Measurements from ENCODE around the gene PARVG.

PARVG gene

DNA sequence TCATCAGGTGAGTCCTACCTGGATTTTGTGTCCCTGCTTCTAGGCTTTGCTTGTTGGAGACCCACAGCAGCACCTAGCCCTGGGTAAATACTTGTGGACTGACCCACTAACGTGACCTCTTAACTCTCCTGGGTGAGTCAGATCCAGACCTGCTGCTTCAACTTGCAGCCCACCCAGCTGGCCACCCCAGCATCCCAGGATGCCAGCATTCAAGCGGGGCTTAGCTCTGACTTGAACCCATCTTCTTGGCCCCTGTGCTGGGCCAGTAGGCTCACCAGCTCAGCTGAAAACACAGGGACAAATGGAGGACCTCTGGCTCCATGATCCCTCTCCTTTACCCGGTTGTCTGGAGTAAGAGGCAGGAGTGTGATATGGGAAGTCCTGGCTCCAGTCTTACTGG is 33.5 kb downstream of the PARVG start:
- H3K27ac ChIP-seq (ENCODE audit: low read depth, low read length), result no peak overlapping the region
- no peaks in the 10 kb centered on the region for H3K4me1 ChIP-seq (ENCODE audit: insufficient read depth, low read length)
- H3K27me3 ChIP-seq (ENCODE audit: insufficient read depth, low read length), result no peaks in the 10 kb centered on the region
- peaks cover 3% of the 10 kb centered on the region; the same call in 1 of the 2 replicates for H3K9me3 ChIP-seq (ENCODE audit: insufficient read depth, low read depth, low read length)
- H3K36me3 ChIP-seq (ENCODE audit: insufficient read depth, low read length), result no peaks in the 10 kb centered on the region
- WGBS, result 96% methylated on average over 3 of the region's 3 CpGs
- no peak overlapping the region for H3K4me3 ChIP-seq (ENCODE audit: low read length)
- H3K9ac ChIP-seq (ENCODE audit: low read depth, low read length), result no peak overlapping the region

DNA sequence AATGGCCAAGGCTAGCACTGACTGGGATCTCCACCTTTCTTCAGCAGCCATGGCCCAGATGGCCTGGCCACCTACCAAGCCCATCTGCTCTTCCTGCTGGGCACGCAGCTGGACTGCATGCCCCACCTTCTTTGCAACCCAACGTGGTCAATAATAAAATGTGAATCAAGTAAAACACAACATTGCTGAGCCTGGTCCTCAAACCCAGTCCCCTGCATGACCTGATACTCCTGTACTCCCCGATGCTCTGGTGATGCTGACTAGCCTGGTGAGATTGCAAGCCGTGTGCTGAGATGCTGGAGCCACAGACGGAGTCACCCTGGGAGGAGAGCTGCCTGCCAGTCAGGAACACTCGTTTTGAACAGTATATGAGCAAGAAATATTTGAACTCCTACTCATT is 34.0 kb downstream of the PARVG start:
- Histone ChIP-seq H3K9me3 (ENCODE audit: insufficient read depth, low read depth, low read length) (peaks cover 3% of the 10 kb centered on the region; the same call in 1 of the 2 replicates), H3K36me3 (ENCODE audit: insufficient read depth, low read length) (no peaks in the 10 kb centered on the region), H3K27ac (ENCODE audit: low read depth, low read length) (no peak overlapping the region), H3K4me3 (ENCODE audit: low read length) (no peak overlapping the region), H3K9ac (ENCODE audit: low read depth, low read length) (no peak overlapping the region), H3K4me1 (ENCODE audit: insufficient read depth, low read length) (no peaks in the 10 kb centered on the region), H3K27me3 (ENCODE audit: insufficient read depth, low read length) (no peaks in the 10 kb centered on the region)
- 84% methylated on average over 6 of the region's 6 CpGs for WGBS

DNA sequence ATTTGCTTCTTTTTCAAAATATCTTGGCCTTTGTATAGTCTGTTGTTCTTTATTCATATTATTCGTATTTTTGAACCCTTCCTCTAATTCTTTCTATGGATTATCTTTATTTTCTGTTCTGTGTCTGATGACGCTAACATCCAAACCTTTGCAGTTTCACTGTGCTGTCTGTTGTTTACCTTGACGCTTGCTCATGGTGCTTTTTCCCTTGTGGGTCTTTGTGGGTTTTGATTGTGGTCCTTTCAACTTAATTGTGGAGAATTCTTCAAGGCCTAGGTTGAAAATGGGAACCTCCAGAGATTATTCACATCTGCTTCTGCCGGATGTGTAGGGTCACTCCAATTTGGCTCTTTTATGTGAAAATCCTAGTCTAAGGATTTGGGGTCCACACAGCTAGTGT is 34.6 kb downstream of the PARVG start:
- no peaks in the 10 kb centered on the region for H3K9me3 ChIP-seq (ENCODE audit: insufficient read depth, low read depth, low read length)
- H3K4me3 ChIP-seq (ENCODE audit: low read length), result no peak overlapping the region
- no peak overlapping the region for H3K27ac ChIP-seq (ENCODE audit: low read depth, low read length)
- no peaks in the 10 kb centered on the region for H3K36me3 ChIP-seq (ENCODE audit: insufficient read depth, low read length)
- no peak overlapping the region for H3K9ac ChIP-seq (ENCODE audit: low read depth, low read length)
- H3K4me1 ChIP-seq (ENCODE audit: insufficient read depth, low read length), result no peaks in the 10 kb centered on the region
- H3K27me3 ChIP-seq (ENCODE audit: insufficient read depth, low read length), result no peaks in the 10 kb centered on the region
- 85% methylated on average over 3 of the region's 4 CpGs for WGBS

DNA sequence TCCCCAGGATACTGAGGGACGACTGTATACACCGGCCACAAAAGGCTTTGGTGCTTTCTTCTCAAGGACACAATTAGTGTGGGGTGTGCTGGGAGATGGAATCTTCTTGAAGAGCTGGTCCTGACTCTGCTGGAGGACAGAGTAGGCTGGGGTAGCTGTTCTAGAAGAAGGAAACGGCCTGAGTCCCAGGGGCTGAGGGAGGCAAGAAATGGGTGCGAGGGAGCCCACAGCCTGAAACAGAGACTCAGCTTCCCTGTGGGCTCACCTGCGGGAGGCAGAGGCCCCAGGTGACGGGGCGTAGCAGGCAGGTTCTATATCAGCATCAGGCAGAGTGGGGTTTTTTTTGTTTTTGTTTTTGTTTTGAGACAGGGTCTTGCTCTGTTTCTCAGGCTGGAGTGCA is 36.6 kb downstream of the PARVG start:
- Histone ChIP-seq H3K4me3 (ENCODE audit: low read length) (no peak overlapping the region), H3K27ac (ENCODE audit: low read depth, low read length) (no peak overlapping the region), H3K36me3 (ENCODE audit: insufficient read depth, low read length) (no peaks in the 10 kb centered on the region), H3K9ac (ENCODE audit: low read depth, low read length) (no peak overlapping the region), H3K4me1 (ENCODE audit: insufficient read depth, low read length) (no peaks in the 10 kb centered on the region), H3K27me3 (ENCODE audit: insufficient read depth, low read length) (no peaks in the 10 kb centered on the region), H3K9me3 (ENCODE audit: insufficient read depth, low read depth, low read length) (peaks cover 8% of the 10 kb centered on the region; the same call in 1 of the 2 replicates)
- WGBS, result 83% methylated on average over 7 of the region's 7 CpGs

DNA sequence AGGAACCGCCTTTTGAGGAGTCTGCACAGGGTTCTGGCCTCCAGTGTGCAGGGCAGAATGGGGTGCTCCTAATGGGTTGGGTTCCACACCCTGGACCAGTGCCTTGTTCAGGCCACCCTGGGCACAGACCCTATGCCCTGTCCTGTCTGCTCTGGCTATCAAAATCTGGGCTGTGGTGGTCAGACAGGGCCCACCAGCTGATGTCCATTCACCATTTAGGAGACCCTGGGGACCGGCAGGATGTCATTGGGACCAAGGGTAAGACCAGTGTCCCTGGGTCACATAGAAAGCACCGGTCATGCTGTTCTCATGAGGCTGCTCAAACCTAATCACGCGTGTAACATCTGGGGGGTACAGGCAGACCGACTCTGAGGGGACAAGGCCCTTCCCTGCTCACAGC is 37.3 kb downstream of the PARVG start:
- WGBS, result 94% methylated on average over 6 of the region's 6 CpGs
- H3K4me1 ChIP-seq (ENCODE audit: insufficient read depth, low read length), result no peaks in the 10 kb centered on the region
- H3K9me3 ChIP-seq (ENCODE audit: insufficient read depth, low read depth, low read length), result peaks cover 8% of the 10 kb centered on the region; the same call in 1 of the 2 replicates
- H3K27me3 ChIP-seq (ENCODE audit: insufficient read depth, low read length), result no peaks in the 10 kb centered on the region
- no peak overlapping the region for H3K27ac ChIP-seq (ENCODE audit: low read depth, low read length)
- no peaks in the 10 kb centered on the region for H3K36me3 ChIP-seq (ENCODE audit: insufficient read depth, low read length)
- H3K9ac ChIP-seq (ENCODE audit: low read depth, low read length), result no peak overlapping the region
- no peak overlapping the region for H3K4me3 ChIP-seq (ENCODE audit: low read length)

DNA sequence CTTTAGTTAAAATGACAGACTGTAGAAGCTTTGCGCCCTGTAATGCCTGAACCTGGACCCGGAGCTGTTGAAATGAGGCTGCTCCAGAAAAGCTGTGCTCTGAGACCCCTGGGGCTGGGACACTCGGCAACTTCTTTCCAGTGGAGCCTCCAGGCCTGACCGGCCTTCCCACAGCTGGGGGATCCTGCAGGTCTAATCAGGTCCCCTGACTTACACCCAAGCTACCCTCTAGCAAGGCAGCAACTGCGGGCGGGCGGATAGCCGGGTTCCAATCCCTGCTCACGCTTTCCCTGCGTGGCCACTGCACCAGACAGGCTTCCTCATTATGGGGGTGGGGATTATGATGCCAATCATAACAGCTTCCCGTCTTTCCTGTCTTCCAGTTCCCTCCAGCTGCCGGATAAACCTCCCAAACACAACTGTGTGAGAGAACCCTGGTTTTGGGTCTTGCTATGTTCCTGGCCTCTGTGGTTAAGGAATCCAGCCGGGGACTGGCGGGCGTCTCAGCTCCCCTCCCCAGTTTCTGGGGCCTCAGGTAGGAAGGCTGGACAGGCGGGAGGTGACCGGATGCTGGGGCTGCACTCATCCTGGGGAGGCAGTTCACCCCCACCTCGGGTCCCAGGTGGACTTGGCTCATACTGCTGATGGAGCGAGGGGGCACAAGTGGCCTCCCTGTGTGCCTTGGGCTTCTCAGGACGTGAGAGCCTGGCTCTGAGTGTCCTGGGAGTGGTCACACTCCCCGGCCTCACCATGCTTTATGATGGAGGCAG is 38.6 kb downstream of the PARVG start:
- Histone ChIP-seq H3K4me1 (ENCODE audit: insufficient read depth, low read length) (no peaks in the 10 kb centered on the region), H3K27ac (ENCODE audit: low read depth, low read length) (no peak overlapping the region), H3K9ac (ENCODE audit: low read depth, low read length) (no peak overlapping the region), H3K9me3 (ENCODE audit: insufficient read depth, low read depth, low read length) (peaks cover 8% of the 10 kb centered on the region; the same call in 1 of the 2 replicates), H3K4me3 (ENCODE audit: low read length) (no peak overlapping the region), H3K36me3 (ENCODE audit: insufficient read depth, low read length) (no peaks in the 10 kb centered on the region), H3K27me3 (ENCODE audit: insufficient read depth, low read length) (no peaks in the 10 kb centered on the region)
- WGBS, result 93% methylated on average over 20 of the region's 21 CpGs

DNA sequence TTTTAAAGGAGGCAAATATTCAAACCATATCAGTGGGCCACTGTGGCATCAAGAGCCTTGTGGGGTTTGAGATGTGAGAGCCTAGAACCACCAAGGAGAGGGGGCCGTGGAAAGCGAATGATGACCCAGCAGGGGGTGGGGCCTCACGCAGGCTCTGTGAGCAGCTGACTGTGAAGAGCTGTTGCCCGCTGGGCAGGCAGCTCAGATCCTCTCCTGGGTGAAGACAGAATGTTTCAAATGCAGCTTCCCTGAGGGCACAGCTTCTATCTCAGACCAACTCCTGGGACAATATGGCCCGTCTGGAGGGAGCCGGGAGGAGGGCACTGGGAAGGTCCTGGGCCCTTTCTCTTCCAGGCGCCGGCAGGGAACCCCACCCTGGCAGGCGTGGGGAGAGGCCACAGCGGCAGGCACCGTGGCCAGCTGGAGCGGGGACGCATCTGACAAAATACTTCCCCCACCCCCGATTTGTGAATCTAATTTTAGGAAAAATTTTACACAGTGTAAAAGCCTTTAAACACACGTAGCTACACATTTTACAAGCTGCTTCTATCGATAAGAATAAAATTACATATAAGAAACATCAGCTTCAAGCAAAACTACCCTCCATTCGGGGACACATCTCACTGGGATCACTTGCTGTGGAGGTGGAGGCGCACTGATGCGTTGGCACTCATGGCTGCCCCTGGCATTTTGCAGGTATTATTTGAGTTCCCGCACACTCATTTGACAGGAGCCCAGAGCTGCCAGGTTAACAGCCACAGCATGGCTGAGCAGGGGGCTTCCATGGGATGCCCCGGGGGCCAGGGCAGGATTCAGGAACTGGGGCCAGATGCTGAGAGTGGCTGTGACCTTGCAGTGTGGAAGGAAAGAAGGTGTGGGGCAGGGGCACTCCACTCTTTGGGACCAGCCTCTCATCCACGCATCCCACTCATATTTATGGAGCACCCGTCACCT is 40.3 kb downstream of the PARVG start:
- H3K27ac ChIP-seq (ENCODE audit: low read depth, low read length), result no peak overlapping the region

DNA sequence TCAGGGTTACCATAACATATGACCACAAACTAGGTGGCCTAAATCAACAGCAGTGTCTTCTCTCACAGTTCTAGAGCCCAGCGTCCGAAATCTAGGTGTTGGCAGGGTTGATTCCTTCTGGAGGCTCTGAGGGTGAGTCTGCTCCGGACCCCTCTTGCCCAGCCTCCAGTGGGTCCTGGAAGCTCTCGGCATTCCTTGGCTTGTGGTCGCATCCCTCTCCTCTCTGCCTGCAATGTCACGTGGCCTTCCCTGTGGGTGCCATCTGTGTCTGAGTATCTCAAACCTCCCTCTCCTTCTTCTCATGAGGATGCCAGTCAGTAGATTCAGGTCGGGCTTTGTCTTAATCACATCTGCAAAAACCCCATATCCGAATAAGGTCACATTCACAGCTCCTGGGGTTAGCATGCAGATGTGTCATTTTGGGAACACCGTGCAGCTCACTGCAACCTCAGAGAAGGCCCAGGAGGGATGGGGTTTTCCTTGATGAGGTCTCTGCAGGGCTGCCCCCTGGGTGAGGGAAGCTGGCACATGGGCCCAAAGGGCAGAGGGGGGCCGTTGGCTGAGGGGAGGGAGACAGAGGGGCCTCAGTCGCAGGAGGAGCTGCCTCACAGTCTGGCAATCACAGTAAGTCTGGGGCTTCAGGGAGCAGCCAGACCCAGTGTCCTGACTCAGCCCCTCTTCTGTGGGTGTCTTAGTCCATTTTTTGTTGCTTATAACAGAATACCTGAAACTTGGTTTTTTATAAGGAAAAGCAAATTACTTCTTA is 41.2 kb downstream of the PARVG start:
- H3K27ac ChIP-seq (ENCODE audit: low read depth, low read length), result no peak overlapping the region
- peaks cover 8% of the 10 kb centered on the region; the same call in 1 of the 2 replicates for H3K9me3 ChIP-seq (ENCODE audit: insufficient read depth, low read depth, low read length)
- no peaks in the 10 kb centered on the region for H3K36me3 ChIP-seq (ENCODE audit: insufficient read depth, low read length)
- 96% methylated on average over 11 of the region's 11 CpGs for WGBS
- no peak overlapping the region for H3K9ac ChIP-seq (ENCODE audit: low read depth, low read length)
- no peaks in the 10 kb centered on the region for H3K27me3 ChIP-seq (ENCODE audit: insufficient read depth, low read length)
- H3K4me1 ChIP-seq (ENCODE audit: insufficient read depth, low read length), result no peaks in the 10 kb centered on the region
- no peak overlapping the region for H3K4me3 ChIP-seq (ENCODE audit: low read length)

More for the DNA sequence above, 40.3 kb downstream of the PARVG start:
- Histone ChIP-seq H3K4me3 (ENCODE audit: low read length) (no peak overlapping the region), H3K9me3 (ENCODE audit: insufficient read depth, low read depth, low read length) (peaks cover 8% of the 10 kb centered on the region; the same call in 1 of the 2 replicates), H3K4me1 (ENCODE audit: insufficient read depth, low read length) (no peaks in the 10 kb centered on the region), H3K27me3 (ENCODE audit: insufficient read depth, low read length) (no peaks in the 10 kb centered on the region), H3K36me3 (ENCODE audit: insufficient read depth, low read length) (no peaks in the 10 kb centered on the region), H3K9ac (ENCODE audit: low read depth, low read length) (no peak overlapping the region)
- WGBS, result 88% methylated on average over 23 of the region's 23 CpGs

DNA sequence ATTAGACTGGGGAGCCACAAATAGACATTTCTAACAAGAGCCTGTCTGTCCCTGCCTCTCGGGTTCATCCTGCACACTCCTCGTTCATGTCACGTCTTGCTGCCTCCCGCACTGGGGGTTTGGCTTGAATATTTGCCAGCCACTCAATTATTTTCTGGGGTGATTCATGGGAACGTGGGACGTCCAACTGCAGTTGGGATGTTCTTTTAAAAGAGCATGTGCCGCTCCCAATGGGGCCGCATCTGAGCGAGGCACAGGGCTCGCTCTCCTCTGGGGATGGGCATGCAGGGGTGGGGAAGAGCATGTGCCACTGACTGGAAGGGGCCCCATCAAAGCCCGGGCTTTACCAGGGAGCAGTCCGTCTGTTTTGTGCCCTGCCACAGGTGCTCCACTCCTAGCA is 43.4 kb downstream of the PARVG start:
- H3K36me3 ChIP-seq (ENCODE audit: insufficient read depth, low read length), result no peaks in the 10 kb centered on the region
- peaks cover 9% of the 10 kb centered on the region; the same call in 1 of the 2 replicates for H3K9me3 ChIP-seq (ENCODE audit: insufficient read depth, low read depth, low read length)
- no peaks in the 10 kb centered on the region for H3K27me3 ChIP-seq (ENCODE audit: insufficient read depth, low read length)
- no peaks in the 10 kb centered on the region for H3K4me1 ChIP-seq (ENCODE audit: insufficient read depth, low read length)
- H3K27ac ChIP-seq (ENCODE audit: low read depth, low read length), result no peak overlapping the region
- 92% methylated on average over 12 of the region's 12 CpGs for WGBS
- no peak overlapping the region for H3K9ac ChIP-seq (ENCODE audit: low read depth, low read length)
- H3K4me3 ChIP-seq (ENCODE audit: low read length), result no peak overlapping the region

DNA sequence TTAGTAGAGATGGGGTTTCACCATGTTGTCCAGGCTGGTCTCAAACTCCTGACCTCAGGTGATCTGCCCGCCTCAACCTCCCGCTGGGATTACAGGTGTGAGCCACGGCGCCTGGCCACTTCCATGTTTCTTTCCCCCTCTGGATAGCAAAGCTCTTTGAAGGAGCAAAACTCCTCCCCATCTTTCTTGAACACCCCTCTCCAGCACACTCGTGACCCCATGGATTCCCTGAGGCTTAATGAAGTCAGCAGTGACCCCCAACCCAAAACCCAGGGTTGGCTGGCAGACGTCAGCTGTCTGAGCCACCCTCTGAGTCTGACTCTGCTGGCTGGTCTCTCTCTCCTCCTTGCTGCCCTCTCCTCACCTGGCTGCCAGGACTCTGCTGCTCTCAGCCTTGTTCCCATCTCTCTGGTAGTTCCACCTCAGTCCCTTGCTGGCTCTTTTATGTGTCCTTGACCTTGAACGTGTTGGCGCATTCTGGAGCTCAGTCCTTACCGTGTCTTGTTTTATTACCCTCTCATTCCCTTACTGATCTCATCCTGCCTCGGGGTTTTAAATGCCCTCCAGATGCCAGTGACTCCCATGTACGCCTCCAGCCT is 44.5 kb downstream of the PARVG start:
- peaks cover 11% of the 10 kb centered on the region; the same call in 1 of the 2 replicates for H3K9me3 ChIP-seq (ENCODE audit: insufficient read depth, low read depth, low read length)
- no peak overlapping the region for H3K4me3 ChIP-seq (ENCODE audit: low read length)
- 89% methylated on average over 11 of the region's 11 CpGs for WGBS
- H3K4me1 ChIP-seq (ENCODE audit: insufficient read depth, low read length), result no peaks in the 10 kb centered on the region
- H3K27ac ChIP-seq (ENCODE audit: low read depth, low read length), result no peak overlapping the region
- H3K9ac ChIP-seq (ENCODE audit: low read depth, low read length), result no peak overlapping the region
- no peaks in the 10 kb centered on the region for H3K27me3 ChIP-seq (ENCODE audit: insufficient read depth, low read length)
- H3K36me3 ChIP-seq (ENCODE audit: insufficient read depth, low read length), result no peaks in the 10 kb centered on the region
